Right ventricle myocardium superior (tissue), 1 donor: ENCODE results near the gene RSRC1. TPM values are rescaled to one million over a fixed set of nuclear protein-coding genes. Genes with fewer than 3 reads are reported as not detected.
"Not testable (repeated sequence)": the region's sequence is repeated elsewhere in the genome, so short reads cannot be mapped to it uniquely, and the experiment has no call there.

Source experiments
- ATAC-seq: fragments of 200-7000 bp; cut with Tn5 transposase; one replicate; pipeline ENCODE4 v1.9.1; 2020; ENCODE audit warnings: mild to moderate bottlenecking; ENCODE audit not compliant: poor library complexity
- DNase-seq: peaks from one replicate; pipeline ENCODE4 v3.0.0-alpha.2; 2020
- intact Hi-C: fragments of 100-400 bp; cut with DNase I; formaldehyde crosslinking; loops from one replicate; pipeline ENCODE4 v1.11.2; 2022
- total RNA-seq: library from RNA; stranded (reverse); fragmentation: NEBNext Ultra II Directional; extraction: Animal tissue kit (Norgen Biotek cat#: 25700); gene quantifications from one replicate; pipeline ENCODE4 v1.2.1, GENCODE V29; 2021
- donor health status: DM: no; HTN: yes; CAD: no; lungs with severe emphysema.

Gene RSRC1
- total RNA-seq, 1 donor from 2014 or later = 19.5 TPM

DNA sequence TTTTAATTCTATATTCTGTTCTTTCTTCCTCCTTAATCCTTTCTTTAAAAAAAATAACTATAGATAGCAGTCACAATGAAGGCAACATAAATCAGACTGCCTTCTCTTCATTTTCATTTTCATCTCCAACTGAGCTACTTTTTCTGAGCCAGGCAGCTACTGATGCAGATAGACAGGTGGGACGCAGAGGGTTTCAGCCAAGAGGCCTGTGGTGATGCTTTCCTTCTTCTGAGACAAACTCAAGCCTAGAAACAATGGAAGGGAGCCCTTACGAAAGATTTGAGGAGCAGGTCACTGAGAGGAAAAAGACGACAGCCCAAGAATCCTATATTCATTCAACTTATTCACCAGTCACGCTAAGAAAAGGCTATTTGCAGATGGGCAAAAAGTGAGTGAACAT lies 241.1 kb downstream of the RSRC1 start:
- ATAC-seq (no peak), DNase-seq (no peak)
- intact Hi-C loops = no loop called here

DNA sequence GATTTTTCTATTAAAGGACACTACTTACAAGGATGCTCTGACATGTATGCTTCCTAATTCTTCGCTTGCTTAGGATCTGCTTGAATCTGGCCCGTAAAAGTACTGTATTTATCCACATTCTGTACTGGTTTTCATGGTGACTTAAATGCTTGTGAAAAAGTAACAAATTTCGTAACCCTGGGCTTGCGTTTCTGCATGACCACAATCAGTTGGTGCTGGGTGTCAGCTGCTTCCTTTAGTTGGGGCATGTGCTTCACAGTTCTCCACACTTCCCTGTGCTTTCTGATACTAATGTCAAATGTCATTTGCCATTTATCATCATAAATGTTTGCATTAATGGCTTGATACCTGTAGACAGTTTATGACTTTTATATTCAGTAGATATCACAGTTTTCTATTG lies 242.7 kb downstream of the RSRC1 start:
- DNase-seq = no peak
- no peak for ATAC-seq
- intact Hi-C loops = no loop called here

DNA sequence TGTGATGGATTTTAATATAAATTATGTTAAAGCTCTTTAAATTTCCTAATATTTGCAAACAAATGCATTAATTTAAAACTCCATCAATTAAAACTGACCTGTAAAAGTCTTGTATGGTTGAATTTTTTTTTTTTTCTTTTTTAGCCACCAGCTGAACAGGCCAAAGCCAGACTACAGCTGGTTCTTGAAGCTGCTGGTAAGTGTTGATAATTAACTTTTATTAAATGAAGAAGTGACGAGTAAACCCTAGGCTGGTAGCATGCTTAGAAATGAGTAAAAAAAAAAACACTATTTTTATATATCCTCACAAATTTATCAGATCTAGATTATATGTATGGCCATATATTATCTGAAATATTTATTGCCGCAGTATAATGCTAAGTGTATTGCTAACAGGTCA lies 244.8 kb downstream of the RSRC1 start:
- no peak for DNase-seq
- intact Hi-C loops = no loop called here
- ATAC-seq = no peak

DNA sequence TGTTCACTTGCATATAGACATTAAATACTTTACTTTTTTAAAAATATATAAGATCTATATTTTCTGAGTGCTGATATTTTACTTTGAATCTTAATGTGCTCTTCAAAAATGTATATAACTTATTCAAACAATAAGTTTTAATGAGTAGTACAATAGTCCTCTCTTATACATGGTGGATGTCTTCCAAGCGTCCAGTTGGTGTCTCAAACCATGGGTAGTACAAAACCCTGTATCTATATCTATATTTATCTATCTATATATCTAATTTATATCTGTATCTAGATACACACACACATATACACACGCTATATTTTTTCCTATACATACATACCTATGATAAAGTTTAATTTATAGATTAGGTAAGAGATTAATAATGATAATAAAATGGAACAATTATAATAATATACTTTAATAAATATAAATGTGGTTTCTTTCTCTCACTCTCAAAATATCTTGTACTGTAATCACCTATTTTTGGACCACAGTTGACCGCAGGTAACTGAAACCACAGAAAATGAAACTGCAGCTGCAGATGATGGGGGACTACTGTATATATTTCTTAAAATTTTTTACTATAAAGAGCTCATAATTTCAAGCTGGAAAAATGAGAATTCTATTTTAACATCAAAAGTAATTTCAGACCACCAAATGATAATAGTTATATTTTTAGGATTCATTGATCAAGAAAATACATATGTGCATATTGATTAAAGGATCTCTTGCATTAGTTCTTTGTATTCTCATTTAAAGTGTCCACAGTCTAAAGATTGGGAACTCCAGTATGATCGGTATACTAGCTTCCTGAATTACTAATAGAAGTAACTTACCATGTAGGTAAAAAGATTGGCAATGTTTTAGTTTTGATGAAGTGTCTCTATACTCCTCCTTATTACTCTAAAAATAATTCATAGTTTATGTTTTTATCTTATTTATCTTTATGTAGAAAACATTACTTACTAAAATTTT lies 246.0 kb downstream of the RSRC1 start:
- intact Hi-C loops = no loop called here
- no peak for DNase-seq

DNA sequence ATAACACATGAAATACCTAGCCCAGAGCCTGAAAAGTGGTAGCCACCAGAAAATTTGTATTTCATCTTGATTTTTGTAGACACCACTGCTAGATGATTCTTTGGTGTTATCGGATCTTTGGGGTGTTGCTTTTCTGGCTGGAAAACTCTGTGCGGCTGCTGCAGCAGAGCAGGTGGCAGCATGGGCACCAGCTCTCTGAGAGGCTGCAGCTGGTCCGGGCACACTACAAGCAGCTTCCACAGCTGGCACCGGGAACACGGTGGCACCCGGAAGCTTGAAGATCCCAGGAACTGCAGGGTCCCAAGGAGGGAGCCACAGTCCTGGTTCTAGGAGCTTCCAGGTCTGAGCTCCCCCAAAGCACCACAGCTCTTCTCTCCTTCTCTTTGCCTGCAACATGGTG lies 249.4 kb downstream of the RSRC1 start:
- DNase-seq (no peak), ATAC-seq (no peak)
- intact Hi-C loops = no loop called here

More for the DNA sequence above, 246.0 kb downstream of the RSRC1 start:
- no peak for ATAC-seq

DNA sequence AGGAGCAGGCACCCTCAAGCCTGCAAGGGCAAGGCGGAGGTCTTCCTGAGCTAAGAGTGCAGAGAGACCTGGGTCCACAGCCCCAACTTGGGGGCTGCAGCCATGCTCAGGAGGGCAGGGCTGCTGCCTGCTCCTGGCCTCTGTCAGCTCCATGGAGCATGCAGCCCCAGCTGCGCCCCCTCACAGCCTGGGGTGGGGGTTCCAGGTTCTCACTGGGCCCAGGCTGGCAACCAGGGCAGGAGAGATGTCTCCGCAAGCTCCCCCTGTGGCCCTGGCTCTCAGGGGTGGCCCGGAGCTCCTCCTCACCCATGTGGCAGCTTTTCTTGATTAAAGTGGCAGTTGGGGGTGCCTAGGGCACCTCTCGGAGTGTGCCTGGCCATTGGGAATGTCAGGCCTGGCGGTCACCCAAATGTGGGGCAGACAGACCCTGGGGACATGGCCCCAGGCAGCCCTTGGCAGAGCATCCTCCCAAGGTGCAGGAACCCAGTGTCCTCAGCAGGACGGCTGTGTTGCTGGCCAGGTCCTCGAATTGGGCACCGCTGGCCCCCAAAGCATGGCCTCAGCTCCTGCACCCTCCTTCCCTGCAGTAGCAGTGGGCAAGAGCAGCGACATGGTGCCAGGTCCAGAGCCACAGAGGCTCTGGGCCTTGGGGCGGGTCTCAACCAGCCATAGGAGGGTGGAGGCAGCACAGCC lies 251.0 kb downstream of the RSRC1 start:
- ATAC-seq (no peak), DNase-seq (no peak)
- intact Hi-C loops = no loop called here

DNA sequence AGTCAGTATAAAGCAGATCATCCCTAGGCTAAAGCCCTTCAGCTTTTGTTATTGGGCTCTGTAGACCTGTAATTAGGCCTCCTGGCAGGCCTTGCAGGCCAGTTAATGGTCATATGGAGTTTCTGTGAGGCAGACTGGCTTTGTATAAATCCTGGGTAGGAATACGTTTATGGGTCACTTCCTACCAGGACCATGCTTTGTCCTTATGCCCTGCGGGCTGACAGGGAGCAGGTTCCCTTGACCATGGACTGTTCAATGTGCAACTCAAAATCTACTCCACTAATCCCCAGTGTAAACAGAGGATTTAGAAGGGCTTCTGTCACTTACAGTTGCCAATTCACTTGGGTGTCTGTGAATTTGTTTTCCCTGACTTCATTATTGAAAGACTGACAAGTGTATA lies 258.4 kb downstream of the RSRC1 start:
- intact Hi-C loops = no loop called here
- DNase-seq (no peak), ATAC-seq (no peak)

DNA sequence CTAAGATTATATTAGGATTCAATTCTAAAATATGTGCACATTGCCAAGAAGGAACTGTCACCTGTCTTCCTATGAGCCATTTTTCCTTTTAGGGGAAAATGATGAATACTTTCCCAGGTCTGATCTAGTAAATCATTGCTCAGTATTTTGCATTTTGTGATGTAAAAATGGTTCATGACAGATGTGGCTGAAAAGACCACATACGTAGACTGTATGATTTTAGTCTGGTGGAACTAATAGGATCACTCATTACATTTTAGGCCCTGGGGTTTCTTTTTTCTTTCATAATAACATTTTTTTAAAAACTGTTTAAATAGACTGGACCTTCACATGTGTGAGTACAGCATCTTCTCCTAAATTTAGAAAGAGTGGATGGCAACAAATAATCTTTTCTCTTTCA lies 259.4 kb downstream of the RSRC1 start:
- no peak for ATAC-seq

DNA sequence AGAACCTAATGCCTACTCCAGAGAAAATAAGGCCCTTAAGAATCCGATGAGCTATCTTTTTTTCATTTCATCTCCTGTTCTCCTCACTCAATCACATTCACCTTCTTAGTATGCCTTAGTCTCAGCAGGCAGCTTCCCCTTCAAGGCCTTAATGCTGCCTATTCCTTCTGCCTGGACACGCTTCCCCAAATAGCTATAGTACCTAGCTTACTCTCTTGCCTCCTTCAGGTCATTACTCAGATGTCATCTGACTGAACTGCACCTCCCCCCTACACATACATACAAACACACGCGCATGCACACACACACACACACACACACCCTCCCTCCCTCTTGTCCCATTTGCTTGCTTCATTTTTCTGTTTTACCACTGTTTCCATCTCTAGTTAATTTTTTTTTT lies 269.6 kb downstream of the RSRC1 start:
- intact Hi-C loops = no loop called here
- no peak for ATAC-seq
- DNase-seq = no peak

More for the DNA sequence above, 259.4 kb downstream of the RSRC1 start:
- no peak for DNase-seq
- intact Hi-C loops = no loop called here

DNA sequence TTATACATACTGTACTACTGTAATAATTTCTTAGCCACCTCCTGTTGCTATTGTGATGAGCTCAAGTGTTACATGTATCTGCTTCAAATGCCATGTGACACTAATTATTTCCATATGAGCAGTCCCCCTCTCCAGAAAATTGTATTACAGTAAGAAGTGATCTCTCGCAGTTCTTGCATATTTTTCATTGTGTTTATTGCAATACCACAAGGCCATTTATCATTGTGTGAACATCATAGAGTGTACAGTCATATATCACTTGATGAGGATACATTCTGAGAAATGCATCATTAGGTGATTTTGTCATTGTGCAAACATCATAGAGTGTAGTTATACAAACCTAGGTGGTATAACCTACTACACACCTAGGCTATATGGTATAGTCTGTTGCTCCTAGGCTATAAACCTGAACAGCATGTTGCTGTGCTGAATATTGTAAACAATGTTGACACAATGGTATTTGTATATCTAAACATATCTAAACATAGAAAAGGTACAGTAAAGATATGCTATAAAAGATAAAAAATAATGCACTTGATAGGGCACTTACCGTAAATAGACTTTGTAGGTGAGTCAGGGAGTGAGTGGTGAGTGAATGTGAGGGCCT lies 271.5 kb downstream of the RSRC1 start:
- DNase-seq = no peak

DNA sequence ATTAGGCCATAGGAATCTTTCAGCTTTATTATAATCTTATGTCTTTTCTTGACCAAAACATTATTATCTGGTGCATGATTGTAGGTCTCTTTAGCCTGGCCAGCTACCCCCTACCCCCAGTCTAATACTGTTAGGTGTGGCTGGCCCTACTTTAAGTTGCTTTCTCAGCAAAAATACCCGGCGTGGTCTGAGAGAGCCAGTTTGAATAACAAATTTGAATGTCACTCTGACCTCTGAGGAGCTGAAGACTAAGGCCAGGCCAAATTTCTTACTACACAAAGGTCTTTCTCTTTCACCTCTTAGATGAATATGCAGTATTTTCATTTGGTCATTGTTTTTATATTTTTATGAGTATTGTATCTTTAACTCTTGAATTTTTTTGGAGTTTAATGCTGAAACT lies 272.6 kb downstream of the RSRC1 start:
- intact Hi-C loops = no loop called here
- no peak for DNase-seq
- ATAC-seq = no peak

More for the DNA sequence above, 271.5 kb downstream of the RSRC1 start:
- ATAC-seq = no peak
- intact Hi-C loops = no loop called here

DNA sequence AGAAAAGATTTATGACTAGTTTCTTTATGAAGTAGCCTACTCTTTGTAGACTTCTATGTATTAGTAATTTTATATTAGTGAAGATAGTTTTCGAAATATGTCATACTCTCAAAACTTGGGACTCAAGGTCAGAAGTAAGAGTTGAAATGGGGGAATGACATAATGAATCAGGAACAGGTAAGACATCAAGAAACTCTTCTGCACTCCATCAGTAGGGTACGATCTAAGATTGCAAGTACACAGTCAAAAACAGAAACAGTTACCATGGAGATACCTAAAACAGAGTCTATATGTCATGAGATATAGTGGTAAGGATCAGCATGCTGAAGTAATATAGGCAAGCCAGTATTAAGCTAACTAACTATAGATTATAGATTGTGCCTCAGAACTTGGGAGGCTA lies 274.1 kb downstream of the RSRC1 start:
- intact Hi-C loops = no loop called here
- ATAC-seq (no peak), DNase-seq (no peak)

DNA sequence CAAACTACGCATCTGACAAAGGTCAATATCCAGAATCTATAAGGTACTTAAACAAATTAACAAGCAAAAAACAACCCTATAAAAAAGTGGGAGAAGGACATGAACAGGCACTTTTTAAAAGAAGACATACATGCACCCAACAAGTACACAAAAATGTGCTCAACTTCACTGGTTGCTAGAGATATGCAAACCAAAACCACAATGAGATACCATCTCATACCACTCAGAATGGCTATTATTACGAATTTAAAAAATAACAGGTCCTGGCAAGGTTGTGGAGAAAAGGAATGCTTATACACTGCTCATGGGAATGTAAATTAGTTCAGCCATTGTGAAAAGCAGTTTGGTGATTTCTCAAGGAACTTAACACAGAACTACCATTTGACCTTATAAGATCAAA lies 285.5 kb downstream of the RSRC1 start:
- intact Hi-C loops = no loop called here
- DNase-seq (no peak), ATAC-seq (no peak)

DNA sequence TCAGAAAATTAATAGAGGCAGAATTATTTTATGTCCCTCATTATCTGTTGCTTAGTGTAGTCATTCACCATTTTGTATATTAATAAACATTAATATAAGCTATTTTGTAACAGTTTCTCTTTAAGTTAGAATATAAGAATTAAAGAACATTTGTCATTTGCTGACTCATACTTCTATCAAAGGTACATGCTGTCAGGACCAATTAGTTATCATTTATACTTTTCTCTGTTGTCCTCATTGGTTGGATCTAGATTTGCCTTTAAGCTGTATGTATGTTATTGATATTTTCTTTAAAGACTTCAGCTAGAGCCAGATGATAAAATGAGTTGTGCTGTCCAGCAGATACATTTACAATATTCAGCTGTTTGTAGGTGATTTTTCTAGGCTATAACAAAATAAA lies 292.7 kb downstream of the RSRC1 start:
- ATAC-seq = no peak
- intact Hi-C loops = no loop called here
- DNase-seq = no peak

DNA sequence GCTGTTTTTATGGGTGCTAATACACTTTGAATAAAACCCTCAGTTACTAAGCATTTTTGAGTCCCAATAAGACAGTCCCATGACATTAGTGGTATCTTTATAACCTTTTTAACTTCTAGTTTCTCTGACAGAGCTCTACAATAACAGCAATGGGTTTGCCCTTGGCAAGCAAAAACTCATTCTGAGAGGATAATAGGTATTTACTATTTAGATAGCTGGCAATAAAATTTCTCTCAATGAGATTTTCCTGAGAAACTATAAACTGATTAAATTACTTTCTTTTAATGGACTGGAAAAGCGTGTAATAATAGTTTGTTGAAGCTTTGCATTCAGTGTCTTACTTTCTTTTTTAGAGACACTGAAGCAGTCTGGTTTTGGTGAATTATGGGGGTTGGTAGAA lies 293.1 kb downstream of the RSRC1 start:
- intact Hi-C loops = no loop called here
- no peak for ATAC-seq
- no peak for DNase-seq

DNA sequence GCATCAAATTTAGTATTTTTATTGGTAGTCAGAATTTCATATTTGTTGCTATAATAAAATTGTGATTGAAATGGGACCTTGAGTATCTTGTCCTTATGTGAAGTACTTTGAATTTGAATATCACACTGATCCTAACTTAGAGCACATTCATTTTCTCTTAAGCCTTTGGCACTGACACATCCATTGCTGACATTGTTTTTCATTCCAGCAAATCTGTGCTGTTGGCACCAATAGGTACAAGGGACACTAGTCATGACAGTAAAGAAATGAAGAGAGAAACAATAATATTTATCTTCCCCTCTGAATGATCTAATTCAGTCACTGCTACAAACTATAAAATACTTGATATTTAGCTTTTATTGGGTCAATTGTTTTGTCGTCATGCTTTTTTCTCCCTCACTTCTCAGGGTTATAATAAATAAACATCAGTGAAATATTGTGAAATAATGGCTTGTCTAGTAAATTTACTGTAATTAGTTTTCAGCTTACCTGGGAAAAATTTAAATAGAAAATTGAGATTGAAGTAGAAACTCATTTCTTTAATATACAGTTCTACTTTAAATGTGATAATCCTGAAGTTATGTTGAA lies 294.3 kb downstream of the RSRC1 start:
- intact Hi-C loops = no loop called here
- ATAC-seq (no peak), DNase-seq (no peak)

DNA sequence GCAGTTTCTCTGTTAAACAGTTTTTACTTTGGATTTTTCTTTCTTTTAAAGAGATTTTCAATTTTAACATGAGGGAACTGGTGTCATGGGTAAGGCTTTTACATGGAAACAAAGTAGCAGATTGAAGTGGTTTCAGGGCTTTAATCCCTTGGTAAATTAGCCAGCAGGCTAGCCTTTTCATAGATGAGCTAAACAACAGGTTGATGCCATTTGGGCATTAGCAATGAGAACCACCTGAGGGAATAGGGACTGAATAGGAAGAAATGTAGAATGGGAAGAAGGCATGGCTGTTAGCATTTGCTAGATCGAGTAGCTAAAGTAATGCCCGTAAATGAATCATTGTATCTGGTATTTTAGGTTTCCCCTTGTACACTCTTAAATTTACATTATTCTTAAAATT lies 295.6 kb downstream of the RSRC1 start:
- intact Hi-C loops = no loop called here
- DNase-seq = no peak
- no peak for ATAC-seq

DNA sequence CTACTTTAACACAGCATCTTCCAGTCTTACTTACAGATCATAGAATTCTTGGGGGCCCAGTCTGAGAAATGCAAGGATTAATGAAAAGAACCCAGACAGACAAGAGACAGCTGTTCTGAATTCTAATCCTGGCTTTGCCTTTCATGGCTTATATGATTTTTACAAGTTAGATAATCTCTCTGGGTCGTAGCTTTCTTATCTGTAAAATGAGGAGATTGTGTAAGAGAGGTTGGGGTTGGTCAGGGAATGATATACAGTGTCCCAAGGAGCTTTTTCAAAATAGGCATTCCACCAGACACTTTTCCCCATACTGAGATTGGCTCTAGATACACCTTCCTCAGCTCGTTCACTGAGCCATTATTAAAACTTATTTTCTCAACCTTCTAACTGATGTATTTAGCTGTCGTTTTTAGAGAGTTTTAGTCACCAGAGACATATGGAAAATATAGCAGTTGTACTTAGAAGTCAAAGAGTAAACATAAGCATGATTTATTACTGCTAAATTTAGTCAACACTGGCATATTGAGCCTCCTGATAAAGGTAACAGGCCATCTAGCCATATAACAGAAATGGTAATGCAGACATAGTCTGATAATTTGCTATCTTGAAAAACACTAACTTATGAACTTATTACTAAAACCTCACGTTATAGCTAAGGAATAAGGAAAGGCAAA lies 298.1 kb downstream of the RSRC1 start:
- intact Hi-C loops = no loop called here
- ATAC-seq = no peak
- no peak for DNase-seq

DNA sequence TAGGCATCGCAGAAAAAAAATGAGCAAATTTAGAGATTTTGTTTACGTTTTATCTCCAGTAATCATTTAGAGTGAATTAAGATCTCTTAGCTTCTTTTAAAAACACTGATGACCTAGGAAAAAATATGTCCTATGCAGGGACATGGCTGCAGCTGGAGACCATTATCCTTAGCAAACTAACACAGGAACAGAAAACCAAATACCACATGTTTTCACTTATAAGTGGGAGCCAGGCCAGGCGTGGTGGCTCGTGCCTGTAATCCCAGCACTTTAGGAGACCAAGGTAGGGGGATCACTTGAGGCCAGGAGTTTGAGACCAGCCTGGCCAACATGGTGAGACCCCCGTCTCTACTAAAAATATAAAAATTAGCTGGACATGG lies 298.6 kb downstream of the RSRC1 start:
- intact Hi-C loops, ATAC-seq, DNase-seq: not testable (repeated sequence)
